GM12891 (cell line): ENCODE measurements around the gene ZNF212.

Experiments
- PAX5 ChIP-seq: IDR thresholded peaks from 2 replicates; pipeline ENCODE4 v1.6.1; 2011; ENCODE audit warnings: low read length, moderate library complexity, mild to moderate bottlenecking; ENCODE audit not compliant: insufficient read depth, severe bottlenecking
- POLR2AphosphoS5 ChIP-seq: IDR thresholded peaks from 2 replicates; pipeline ENCODE4 v1.6.1; 2011; ENCODE audit warnings: low read depth, low read length, control low read depth
- TAF1 ChIP-seq: IDR thresholded peaks from 2 replicates; pipeline ENCODE4 v1.6.1; 2011; ENCODE audit warnings: low read depth, low read length, control low read depth

DNA sequence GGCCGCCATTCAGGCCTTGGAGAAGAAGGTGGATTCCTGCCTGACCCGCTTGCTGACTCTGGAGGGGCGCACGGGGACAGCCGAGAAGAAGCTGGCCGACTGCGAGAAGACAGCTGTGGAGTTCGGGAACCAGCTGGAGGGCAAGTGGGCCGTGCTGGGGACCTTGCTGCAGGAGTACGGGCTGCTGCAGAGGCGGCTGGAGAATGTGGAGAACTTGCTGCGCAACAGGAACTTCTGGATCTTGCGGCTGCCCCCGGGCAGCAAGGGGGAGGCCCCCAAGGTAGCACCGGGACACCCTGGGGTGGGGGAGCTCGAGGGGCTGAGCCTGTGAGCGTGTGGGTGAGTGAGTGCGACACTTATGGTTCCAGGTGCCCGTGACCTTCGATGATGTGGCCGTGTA lies 27.0 kb downstream of the ZNF212 start:
- TF ChIP-seq POLR2AphosphoS5: no peak
- no peak for TF ChIP-seq TAF1
- no peak for TF ChIP-seq PAX5
